T-helper 2 cell treated with Interferon-gamma antibody and Interleukin-4, amounts not matched to agents 5 μg/mL and 100 μg/mL, for 36 hours (primary cell): Measurements from ENCODE around the gene OVOL1.

Source experiments
- DNase-seq: peaks from one replicate; pipeline ENCODE4 v3.0.0; 2021; ENCODE audit warnings: low spot score
- H3K27ac Mint-ChIP-seq: one replicate; pipeline ENCODE4 v1.8.0; 2021; ENCODE audit warnings: mild to moderate bottlenecking, mixed read lengths
- H3K27me3 Mint-ChIP-seq: one replicate; pipeline ENCODE4 v1.8.0; 2021; ENCODE audit warnings: low read depth, mixed read lengths
- H3K36me3 Mint-ChIP-seq: one replicate; pipeline ENCODE4 v1.8.0; 2021; ENCODE audit warnings: low read depth, mixed read lengths
- H3K4me1 Mint-ChIP-seq: one replicate; pipeline ENCODE4 v1.8.0; 2021; ENCODE audit warnings: low read depth, mixed read lengths
- H3K4me3 Mint-ChIP-seq: one replicate; pipeline ENCODE4 v1.8.0; 2022; ENCODE audit warnings: mild to moderate bottlenecking, moderate library complexity, mixed read lengths
- H3K9me3 Mint-ChIP-seq: one replicate; pipeline ENCODE4 v1.8.0; 2021; ENCODE audit warnings: mixed read lengths

Gene OVOL1

GRCh38 chr11:65791719-65792213 lies 4.9 kb downstream of the OVOL1 start:
- peak overlapping the region; percentile 87 for H3K27ac Mint-ChIP-seq
- peaks cover 19% of the 10 kb centered on the region for H3K27me3 Mint-ChIP-seq
- no peaks in the 10 kb centered on the region for H3K9me3 Mint-ChIP-seq
- DNase-seq, result peak; percentile 83
- H3K4me1 Mint-ChIP-seq, result peaks cover 25% of the 10 kb centered on the region
- peaks cover 1% of the 10 kb centered on the region for H3K36me3 Mint-ChIP-seq
- H3K4me3 Mint-ChIP-seq, result peak overlapping the region; percentile 18

- peak overlapping the region; percentile 87 for H3K27ac Mint-ChIP-seq
- no peaks in the 10 kb centered on the region for H3K9me3 Mint-ChIP-seq
- H3K27me3 Mint-ChIP-seq, result peaks cover 15% of the 10 kb centered on the region
- peaks cover 23% of the 10 kb centered on the region for H3K4me1 Mint-ChIP-seq
- DNase-seq, result no peak
- H3K4me3 Mint-ChIP-seq, result no peak overlapping the region
- H3K36me3 Mint-ChIP-seq, result peaks cover 1% of the 10 kb centered on the region
Observed at GRCh38 chr11:65792456-65792855, 5.6 kb downstream of the OVOL1 start.

- Mint-ChIP-seq H3K4me3 (no peak overlapping the region), H3K36me3 (no peaks in the 10 kb centered on the region), H3K4me1 (peaks cover 22% of the 10 kb centered on the region), H3K9me3 (no peaks in the 10 kb centered on the region), H3K27ac (peak overlapping the region; percentile 72), H3K27me3 (peaks cover 10% of the 10 kb centered on the region)
- no peak for DNase-seq
Observed at GRCh38 chr11:65793144-65793581, 6.3 kb downstream of the OVOL1 start.

GRCh38 chr11:65793625-65794400 lies 7.0 kb downstream of the OVOL1 start:
- Mint-ChIP-seq H3K9me3 (no peaks in the 10 kb centered on the region), H3K27me3 (peaks cover 4% of the 10 kb centered on the region), H3K27ac (no peak overlapping the region), H3K4me1 (peaks cover 22% of the 10 kb centered on the region), H3K36me3 (no peaks in the 10 kb centered on the region), H3K4me3 (no peak overlapping the region)
- no peak for DNase-seq

- Mint-ChIP-seq H3K4me3 (no peak overlapping the region), H3K36me3 (no peaks in the 10 kb centered on the region), H3K27me3 (no peaks in the 10 kb centered on the region), H3K9me3 (no peaks in the 10 kb centered on the region), H3K4me1 (peaks cover 22% of the 10 kb centered on the region), H3K27ac (no peak overlapping the region)
- no peak for DNase-seq
Observed at GRCh38 chr11:65794570-65795510, 8.0 kb downstream of the OVOL1 start.

- no peaks in the 10 kb centered on the region for H3K36me3 Mint-ChIP-seq
- H3K4me1 Mint-ChIP-seq, result peaks cover 9% of the 10 kb centered on the region
- DNase-seq, result no peak
- H3K4me3 Mint-ChIP-seq, result no peak overlapping the region
- H3K27ac Mint-ChIP-seq, result no peak overlapping the region
- no peaks in the 10 kb centered on the region for H3K27me3 Mint-ChIP-seq
- no peaks in the 10 kb centered on the region for H3K9me3 Mint-ChIP-seq
Observed at GRCh38 chr11:65796726-65797601, 10.1 kb downstream of the OVOL1 start.

GRCh38 chr11:65797711-65798110 lies 10.8 kb downstream of the OVOL1 start:
- H3K4me3 Mint-ChIP-seq, result no peak overlapping the region
- no peaks in the 10 kb centered on the region for H3K9me3 Mint-ChIP-seq
- H3K27me3 Mint-ChIP-seq, result peaks cover 1% of the 10 kb centered on the region
- peaks cover 4% of the 10 kb centered on the region for H3K4me1 Mint-ChIP-seq
- H3K36me3 Mint-ChIP-seq, result no peaks in the 10 kb centered on the region
- DNase-seq, result no peak
- H3K27ac Mint-ChIP-seq, result no peak overlapping the region

- no peak overlapping the region for H3K4me3 Mint-ChIP-seq
- H3K9me3 Mint-ChIP-seq, result no peaks in the 10 kb centered on the region
- peaks cover 12% of the 10 kb centered on the region for H3K27me3 Mint-ChIP-seq
Observed at GRCh38 chr11:65798882-65799281, 12.0 kb downstream of the OVOL1 start.

GRCh38 chr11:65801153-65801987 lies 14.5 kb downstream of the OVOL1 start:
- Mint-ChIP-seq H3K27me3 (peaks cover 16% of the 10 kb centered on the region), H3K4me3 (no peak overlapping the region), H3K27ac (no peak overlapping the region), H3K9me3 (no peaks in the 10 kb centered on the region), H3K36me3 (no peaks in the 10 kb centered on the region), H3K4me1 (no peaks in the 10 kb centered on the region)
- no peak for DNase-seq

More at GRCh38 chr11:65798882-65799281, 12.0 kb downstream of the OVOL1 start:
- H3K36me3 Mint-ChIP-seq, result no peaks in the 10 kb centered on the region
- DNase-seq, result no peak
- no peak overlapping the region for H3K27ac Mint-ChIP-seq
- peaks cover 4% of the 10 kb centered on the region for H3K4me1 Mint-ChIP-seq

GRCh38 chr11:65802841-65803240 lies 16.0 kb downstream of the OVOL1 start:
- DNase-seq, result no peak
- Mint-ChIP-seq H3K9me3 (no peaks in the 10 kb centered on the region), H3K27me3 (peaks cover 22% of the 10 kb centered on the region), H3K36me3 (no peaks in the 10 kb centered on the region), H3K27ac (no peak overlapping the region), H3K4me1 (no peaks in the 10 kb centered on the region), H3K4me3 (no peak overlapping the region)

GRCh38 chr11:65803797-65804492 lies 17.1 kb downstream of the OVOL1 start:
- Mint-ChIP-seq H3K27me3 (peaks cover 28% of the 10 kb centered on the region), H3K36me3 (no peaks in the 10 kb centered on the region), H3K9me3 (no peaks in the 10 kb centered on the region), H3K4me1 (no peaks in the 10 kb centered on the region), H3K4me3 (no peak overlapping the region), H3K27ac (no peak overlapping the region)
- no peak for DNase-seq

GRCh38 chr11:65806979-65807378 lies 20.1 kb downstream of the OVOL1 start:
- H3K27me3 Mint-ChIP-seq, result peaks cover 34% of the 10 kb centered on the region
- no peak overlapping the region for H3K27ac Mint-ChIP-seq
- H3K4me3 Mint-ChIP-seq, result no peak overlapping the region
- H3K36me3 Mint-ChIP-seq, result no peaks in the 10 kb centered on the region
- H3K9me3 Mint-ChIP-seq, result no peaks in the 10 kb centered on the region
- no peak for DNase-seq
- H3K4me1 Mint-ChIP-seq, result peaks cover 2% of the 10 kb centered on the region
